GM19238 (cell line): ENCODE results near the gene UBE2L5.
A peak's percentile ranks its signal among the peaks of the same experiment; 100 is the strongest.
"Not testable (repeated sequence)": the region's sequence is repeated elsewhere in the genome, so short reads cannot be mapped to it uniquely, and the experiment has no call there.

Source experiments
- DNase-seq: peaks from one replicate; pipeline ENCODE4 v3.0.0; 2011; ENCODE audit warnings: low spot score; ENCODE audit not compliant: insufficient read length

The UBE2L5 gene

GRCh38 chr13:30437177-30437576 is 14.9 kb downstream of the UBE2L5 start:
- no peak for DNase-seq

- DNase-seq, result no peak
Observed at GRCh38 chr13:30438286-30438685, 16.0 kb downstream of the UBE2L5 start.

DNA sequence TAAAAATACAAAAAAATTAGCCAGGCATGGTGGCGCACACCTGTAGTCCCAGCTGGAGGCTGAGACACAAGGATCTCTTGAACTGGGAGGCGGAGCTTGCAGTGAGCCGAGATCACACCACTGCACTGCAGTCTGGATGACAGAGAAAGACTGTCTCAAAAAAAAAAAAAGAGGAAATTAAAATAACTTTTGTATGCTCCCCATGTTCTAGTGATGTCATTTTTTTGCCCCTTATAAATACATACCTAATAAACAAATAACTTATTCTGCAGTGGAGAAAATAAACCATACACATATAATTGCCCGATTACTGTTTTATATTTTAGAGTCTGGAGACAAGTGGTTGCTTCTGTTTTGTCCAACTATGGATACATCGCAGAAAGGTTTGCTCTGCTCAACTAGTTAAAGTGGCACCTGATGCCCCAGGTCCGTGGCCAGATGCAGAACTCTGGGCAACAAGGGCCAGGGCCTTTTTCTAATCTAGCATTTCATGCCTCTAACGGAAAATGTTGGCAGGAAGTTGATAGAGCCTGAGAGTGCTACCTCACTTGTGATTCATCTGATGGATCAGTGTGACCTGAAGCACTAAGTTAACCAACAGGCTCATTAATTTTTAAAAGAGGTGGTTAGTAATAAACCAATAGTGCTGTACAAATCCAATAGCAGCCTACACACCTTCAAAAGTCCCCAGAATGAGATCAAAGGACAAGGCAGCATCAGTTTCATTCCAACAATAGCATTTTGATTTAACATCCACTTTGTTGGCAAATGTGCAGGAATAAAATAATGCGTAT is 18.8 kb downstream of the UBE2L5 start:
- DNase-seq, result no peak

DNA sequence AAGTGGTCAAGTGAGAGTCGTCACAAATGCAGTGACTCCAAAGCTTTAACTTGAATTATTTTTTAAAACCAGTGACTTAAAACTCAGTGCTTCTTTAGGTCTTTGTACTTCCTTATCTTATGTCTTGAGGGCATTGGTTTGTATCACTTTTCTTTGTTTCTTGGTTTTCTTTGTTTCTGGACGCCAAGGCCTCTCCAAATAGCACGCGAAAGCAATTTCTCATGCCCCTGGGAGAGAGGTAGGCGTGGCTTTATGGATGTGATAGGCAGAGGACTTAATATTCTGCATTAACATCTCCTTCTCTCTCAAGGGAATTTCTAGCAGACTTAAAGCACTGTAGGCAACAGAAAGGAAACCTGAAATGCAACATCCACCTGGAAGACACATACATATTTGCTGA is 20.6 kb downstream of the UBE2L5 start:
- no peak for DNase-seq

GRCh38 chr13:30443491-30443890 is 21.2 kb downstream of the UBE2L5 start:
- not testable (repeated sequence) for DNase-seq

DNA sequence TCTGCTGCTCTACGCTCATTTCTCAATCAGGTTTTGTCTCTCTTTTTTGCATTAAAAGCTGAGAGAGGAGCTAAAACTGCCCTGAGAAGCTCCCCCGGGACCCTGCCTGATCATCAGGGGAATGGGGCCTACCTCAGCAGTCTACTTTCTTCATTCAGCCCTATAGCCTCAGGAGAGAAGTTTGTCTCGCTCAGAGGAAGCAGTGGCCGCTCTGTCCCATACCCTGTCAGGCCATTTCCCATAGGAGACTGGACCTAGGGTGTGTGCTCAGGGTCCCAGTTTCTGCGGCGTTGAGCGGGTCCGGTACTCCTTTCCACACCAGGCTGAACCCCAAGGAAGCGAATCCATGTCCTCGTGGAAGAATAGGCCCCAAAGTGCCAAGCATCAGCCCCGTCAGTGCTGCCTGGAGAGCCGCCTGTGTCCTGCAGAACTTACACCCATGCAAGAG is 21.7 kb downstream of the UBE2L5 start:
- peak; percentile 44 for DNase-seq

GRCh38 chr13:30446126-30446500 is 23.8 kb downstream of the UBE2L5 start:
- no peak for DNase-seq

DNA sequence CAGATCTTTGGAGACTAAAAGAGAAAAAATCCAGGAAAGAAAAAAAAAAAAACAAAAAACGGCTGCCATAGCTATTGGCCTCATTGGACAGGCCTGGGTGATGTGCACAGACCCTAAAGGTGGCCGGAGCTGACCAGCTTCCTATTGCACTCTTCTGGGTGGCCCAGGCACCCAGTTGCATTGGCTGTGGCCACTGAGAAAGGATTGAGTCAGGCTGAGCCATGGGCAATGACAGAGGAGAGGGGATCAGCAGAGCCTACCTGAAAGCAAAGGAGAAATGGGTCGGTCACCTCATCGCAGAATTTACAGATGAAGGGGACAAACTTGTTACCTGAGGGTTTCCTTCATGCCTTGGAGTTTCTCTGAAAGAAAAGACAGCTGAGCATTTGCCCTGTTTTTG is 26.1 kb downstream of the UBE2L5 start:
- no peak for DNase-seq

GRCh38 chr13:30450066-30450465 is 27.8 kb downstream of the UBE2L5 start:
- DNase-seq, result no peak

DNA sequence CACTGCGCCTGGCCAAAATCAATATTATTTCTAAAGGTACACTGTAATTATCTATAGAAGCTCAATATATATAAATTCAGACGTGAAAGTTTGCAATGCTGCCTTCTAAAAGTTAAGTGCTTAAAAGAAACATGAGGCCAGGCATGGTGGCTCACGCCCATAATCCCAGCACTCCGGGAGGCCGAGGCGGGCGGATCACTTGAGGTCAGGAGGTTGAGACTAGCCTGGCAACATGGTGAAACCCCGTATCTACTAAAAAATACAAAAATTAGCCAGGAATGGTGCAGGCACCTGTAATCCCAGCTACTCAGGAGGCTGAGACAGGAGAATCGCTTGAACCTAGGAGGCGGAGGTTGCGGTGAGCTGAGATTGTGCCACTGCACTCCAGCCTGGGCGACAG is 29.2 kb downstream of the UBE2L5 start:
- DNase-seq, result not testable (repeated sequence)

GRCh38 chr13:30453727-30454126 is 31.4 kb downstream of the UBE2L5 start:
- no peak for DNase-seq

GRCh38 chr13:30454991-30455390 is 32.7 kb downstream of the UBE2L5 start:
- no peak for DNase-seq

GRCh38 chr13:30456290-30456689 is 34.0 kb downstream of the UBE2L5 start:
- DNase-seq, result no peak

DNA sequence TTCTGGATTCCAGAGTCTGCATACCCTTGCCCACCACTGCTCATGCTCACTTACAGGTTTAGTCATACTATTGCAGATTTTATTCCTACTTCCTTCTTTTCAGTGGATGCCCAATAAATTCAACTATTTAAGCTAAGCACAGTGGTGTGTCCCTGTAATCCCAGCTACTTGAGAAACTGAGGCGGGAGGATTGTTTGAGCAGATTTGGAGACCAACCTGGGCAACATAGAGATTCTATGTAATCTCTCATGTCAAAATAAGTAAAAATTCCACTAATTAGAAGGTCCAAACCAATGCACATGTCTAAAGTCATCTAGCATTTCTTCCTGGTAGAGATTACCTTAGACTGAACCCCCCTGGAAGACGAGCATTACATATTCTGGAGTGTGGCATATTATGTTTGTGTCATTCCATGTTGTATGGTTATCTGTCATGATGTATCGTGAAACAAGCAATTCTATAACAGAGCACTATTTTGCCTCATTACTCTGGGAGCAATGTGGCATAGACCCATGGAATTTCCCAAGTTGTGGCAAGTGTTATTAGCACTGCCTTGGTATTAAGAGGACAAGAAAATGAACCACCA is 35.1 kb downstream of the UBE2L5 start:
- no peak for DNase-seq

DNA sequence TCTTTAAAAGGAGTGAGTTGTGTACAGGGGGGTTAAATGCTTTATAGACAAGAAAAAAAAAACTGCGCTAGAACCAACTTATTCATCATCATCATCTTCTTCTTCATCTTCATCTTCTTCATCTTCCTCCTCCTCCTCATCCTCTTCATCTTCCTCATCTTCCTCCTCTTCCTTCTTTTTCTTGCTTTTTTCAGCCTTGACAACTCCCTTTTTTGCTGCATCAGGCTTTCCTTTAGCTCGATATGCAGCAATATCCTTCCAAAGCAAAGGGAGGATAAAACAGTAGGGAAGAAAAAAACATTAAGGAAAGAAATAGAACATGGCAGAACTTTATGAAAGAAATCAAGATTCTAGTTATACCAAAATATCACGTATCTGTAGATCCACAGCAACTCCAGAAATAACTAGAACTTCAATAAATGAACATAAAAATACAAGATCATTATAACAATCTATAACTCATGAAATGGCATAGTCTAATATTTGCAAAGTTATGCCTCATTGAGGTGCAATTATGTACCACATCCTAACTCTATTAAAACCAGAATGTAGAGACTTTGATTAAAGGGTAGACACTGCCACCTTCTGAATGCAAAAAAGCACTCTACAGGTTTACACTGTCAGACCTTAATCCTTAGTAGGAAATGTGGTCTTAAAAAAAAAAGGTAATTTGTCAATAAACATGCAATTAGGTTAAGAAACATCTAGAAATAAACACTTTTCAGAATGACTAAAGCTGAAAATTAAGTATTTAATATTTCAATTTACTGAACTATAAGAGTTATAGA is 39.2 kb downstream of the UBE2L5 start:
- DNase-seq, result not testable (repeated sequence)

- peak; percentile 56 for DNase-seq
Observed at GRCh38 chr13:30463787-30464495, 41.6 kb downstream of the UBE2L5 start.

DNA sequence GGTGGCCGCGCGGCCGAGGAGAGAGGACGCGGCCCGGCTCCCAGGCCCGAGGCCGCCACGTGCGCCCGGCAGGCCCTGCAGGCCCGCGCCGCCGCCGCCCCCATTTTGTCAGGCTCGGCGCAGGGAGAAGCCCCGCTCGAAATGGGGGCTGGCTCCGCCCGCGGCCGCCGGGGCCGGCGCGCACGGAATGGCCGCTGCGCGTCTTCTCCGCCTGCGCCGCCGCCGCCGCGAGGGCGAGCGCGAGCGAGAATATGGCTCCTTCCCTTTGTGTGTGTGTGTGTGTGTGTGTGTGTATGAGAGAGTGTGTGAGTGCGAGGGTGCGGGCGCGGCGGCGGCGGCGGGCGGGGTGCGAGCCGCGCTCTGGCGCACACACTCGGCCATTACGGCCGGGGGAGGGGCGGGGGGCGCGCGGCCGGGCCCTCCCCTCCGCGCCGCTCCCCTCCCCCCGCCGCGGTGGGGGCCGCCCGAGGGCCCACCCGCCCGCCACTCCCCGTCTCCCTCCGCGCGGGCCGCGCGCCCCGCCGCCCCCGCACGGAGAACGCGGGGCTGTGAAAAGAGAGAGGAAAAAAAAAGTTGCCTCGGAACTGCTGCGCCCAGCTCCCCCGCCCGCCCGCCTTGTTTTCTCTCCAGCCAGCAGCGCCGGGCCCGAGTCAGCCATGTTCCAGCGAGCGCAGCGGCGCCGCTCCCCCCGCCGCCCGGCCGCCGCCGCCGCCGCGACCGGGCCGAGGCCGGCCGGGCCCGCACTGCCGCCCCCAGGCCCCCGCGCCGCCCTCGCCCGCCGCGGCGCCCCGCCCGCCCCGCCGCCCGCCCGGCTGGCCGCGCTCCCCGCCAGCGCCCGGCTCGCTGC is 42.4 kb downstream of the UBE2L5 start:
- peak; percentile 60 for DNase-seq

DNA sequence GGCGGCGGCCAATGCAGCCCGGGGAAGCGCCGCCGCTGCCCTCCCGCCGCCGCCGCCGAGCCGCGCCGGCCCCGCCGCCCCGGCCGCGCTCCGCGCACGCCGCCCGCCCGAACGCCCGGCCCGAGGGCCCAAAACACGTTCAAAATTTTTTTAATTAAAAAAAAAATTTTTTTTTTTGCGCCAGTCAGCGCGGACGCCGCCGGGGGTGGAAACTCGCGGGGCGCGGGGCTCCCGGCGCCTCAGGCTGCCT is 43.0 kb downstream of the UBE2L5 start:
- DNase-seq, result no peak

DNA sequence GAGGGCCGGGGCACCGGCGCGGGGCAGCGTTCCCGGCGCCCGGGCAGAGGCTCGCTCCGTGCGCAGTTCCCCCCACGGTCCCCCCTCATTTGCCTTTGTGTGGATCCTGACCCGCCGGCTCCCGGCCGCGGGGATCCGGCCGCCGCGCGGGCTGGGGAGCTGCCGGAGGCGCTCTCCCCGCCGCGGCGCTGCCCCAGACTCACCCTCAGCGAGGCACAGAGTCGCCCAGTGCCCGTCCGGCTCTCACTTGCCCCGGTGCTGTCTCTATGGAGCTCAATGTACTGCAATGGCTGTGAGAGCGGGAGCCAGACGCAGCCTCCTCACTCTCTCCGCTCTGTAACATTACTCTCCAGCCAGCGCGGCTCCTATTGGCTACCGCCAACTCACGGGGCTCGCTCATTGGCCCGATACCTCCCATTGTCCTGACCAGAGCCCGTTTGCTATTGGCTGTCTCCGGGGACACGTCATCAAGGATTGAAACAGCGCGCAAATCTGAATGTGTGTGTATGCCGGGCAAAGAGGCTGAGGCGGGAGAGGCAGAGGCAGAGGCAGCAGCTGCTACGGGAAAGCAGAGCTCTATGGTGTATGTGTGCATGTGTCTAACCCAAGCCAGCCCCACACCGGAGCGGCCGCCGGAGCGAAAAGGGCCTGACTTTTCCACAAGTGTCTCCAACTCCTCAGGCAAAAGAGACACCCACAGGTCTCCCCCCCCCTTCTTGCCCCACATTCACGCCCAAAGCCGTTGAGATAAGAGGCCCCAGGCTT is 43.5 kb downstream of the UBE2L5 start, which contains the start of gene HMGB1:
Gene HMGB1, minus strand, starts transcription at position 344 of the 765 bp plus-strand sequence. CDS start 2,256 bp downstream, outside the sequence.
- peak; percentile 91 for DNase-seq

GRCh38 chr13:30466358-30466714 is 44.0 kb downstream of the UBE2L5 start:
- DNase-seq, result no peak
